CD14-positive monocyte (primary cell): ENCODE data around the gene ZMYND10. TPM values are rescaled to one million over a fixed set of nuclear protein-coding genes. Genes with fewer than 3 reads are reported as not detected.
A peak's percentile ranks its signal among the peaks of the same experiment; 100 is the strongest.

Experiments
- DNase-seq, 3 donors: peaks; one replicate each; pipeline ENCODE4 v3.0.0-alpha.2; 2011 to 2022
- H2AFZ ChIP-seq: 2 replicates; pipeline ENCODE4 v1.6.0; 2012; ENCODE audit warnings: mild to moderate bottlenecking, low read depth, low read length, inconsistent platforms; ENCODE audit not compliant: insufficient read depth, poor library complexity, severe bottlenecking
- H3K27ac ChIP-seq, 2 donors: 1 replicate in 1 of 2; 2 replicates in 1 of 2; pipeline ENCODE4 v1.5.1; 2012 to 2013; ENCODE audit warnings: low read length in 2 of 2, control low read depth in 1 of 2, inconsistent platforms in 1 of 2, low read depth in 1 of 2, mild to moderate bottlenecking in 1 of 2
- H3K27me3 ChIP-seq, 2 donors: one replicate each; pipeline versions ENCODE4 v1.6.0 to v1.6.1; 2011 to 2013; ENCODE audit warnings: low read length in 2 of 2; ENCODE audit not compliant: control insufficient read depth in 2 of 2, insufficient read depth in 2 of 2
- H3K36me3 ChIP-seq, 2 donors: replicated peaks in 1 of 2; 1 replicate in 1 of 2; 2 replicates in 1 of 2; pipeline versions ENCODE4 v1.5.1 to v1.6.1; 2012 to 2013; ENCODE audit warnings: low read length in 2 of 2, control low read depth in 1 of 2, inconsistent platforms in 1 of 2, mild to moderate bottlenecking in 1 of 2; ENCODE audit not compliant: insufficient read depth in 2 of 2, control insufficient read depth in 1 of 2
- H3K4me1 ChIP-seq, 2 donors: 1 replicate in 1 of 2; 2 replicates in 1 of 2; pipeline versions ENCODE4 v1.5.1 to v1.6.1; 2012 to 2013; ENCODE audit warnings: low read length in 2 of 2, control low read depth in 1 of 2, inconsistent platforms in 1 of 2, mild to moderate bottlenecking in 1 of 2, moderate library complexity in 1 of 2; ENCODE audit not compliant: insufficient read depth in 2 of 2, control insufficient read depth in 1 of 2
- H3K4me2 ChIP-seq: replicated peaks from 2 replicates; pipeline ENCODE3; 2012; ENCODE audit warnings: low read length, moderate library complexity, mild to moderate bottlenecking; ENCODE audit not compliant: poor library complexity, severe bottlenecking; ENCODE audit errors: extremely low read depth
- H3K4me3 ChIP-seq, 3 experiments: fragments of 200-600 bp in 1 of 3; sonication (generic) in 1 of 3; replicated peaks in 1 of 3; 1 replicate in 2 of 3; 2 replicates in 1 of 3; pipeline ENCODE4 v1.5.1; 2011 to 2013; ENCODE audit warnings: low read length in 3 of 3, mild to moderate bottlenecking in 3 of 3, control low read depth in 2 of 3, low read depth in 2 of 3, inconsistent platforms in 1 of 3, moderate library complexity in 1 of 3
- H3K79me2 ChIP-seq: 2 replicates; pipeline ENCODE4 v1.6.0; 2012; ENCODE audit warnings: mild to moderate bottlenecking, control low read depth, inconsistent platforms, low read length, moderate library complexity; ENCODE audit not compliant: insufficient read depth
- H3K9ac ChIP-seq: 2 replicates; pipeline ENCODE4 v1.6.0; 2017; ENCODE audit warnings: low read length, mild to moderate bottlenecking; ENCODE audit not compliant: insufficient read depth, poor library complexity, severe bottlenecking
- H3K9me3 ChIP-seq, 2 donors: replicated peaks in 1 of 2; 1 replicate in 1 of 2; 2 replicates in 1 of 2; pipeline versions ENCODE4 v1.5.1 to v1.6.1; 2012 to 2013; ENCODE audit warnings: low read length in 2 of 2, control low read depth in 1 of 2; ENCODE audit not compliant: control insufficient read depth in 1 of 2, insufficient read depth in 1 of 2
- H4K20me1 ChIP-seq: 2 replicates; pipeline ENCODE4 v1.6.0; 2012; ENCODE audit warnings: mild to moderate bottlenecking, low read length, control low read depth, moderate library complexity; ENCODE audit not compliant: insufficient read depth
- H3K27ac Mint-ChIP-seq, 7 donors: one replicate each; pipeline ENCODE4 v1.8.0; 2020; ENCODE audit warnings: mild to moderate bottlenecking in 7 of 7, mixed read lengths in 7 of 7, moderate library complexity in 6 of 7, inconsistent platforms in 2 of 7
- H3K27me3 Mint-ChIP-seq, 3 donors: one replicate each; pipeline ENCODE4 v1.8.0; 2021 to 2022; ENCODE audit warnings: low read depth in 3 of 3, mild to moderate bottlenecking in 3 of 3, mixed read lengths in 3 of 3, moderate library complexity in 3 of 3, inconsistent platforms in 1 of 3
- H3K36me3 Mint-ChIP-seq, 2 donors: one replicate each; pipeline ENCODE4 v1.8.0; 2020; ENCODE audit warnings: mixed read lengths in 2 of 2, inconsistent platforms in 1 of 2, mild to moderate bottlenecking in 1 of 2
- H3K4me1 Mint-ChIP-seq: one replicate; pipeline ENCODE4 v1.8.0; 2020; ENCODE audit warnings: mild to moderate bottlenecking, mixed read lengths
- H3K4me3 Mint-ChIP-seq, 2 donors: one replicate each; pipeline ENCODE4 v1.8.0; 2020; ENCODE audit warnings: mild to moderate bottlenecking in 2 of 2, mixed read lengths in 2 of 2, moderate library complexity in 1 of 2
- H3K9me3 Mint-ChIP-seq, 7 donors: one replicate each; pipeline ENCODE4 v1.8.0; 2020 to 2022; ENCODE audit warnings: mixed read lengths in 7 of 7, mild to moderate bottlenecking in 6 of 7, moderate library complexity in 6 of 7, inconsistent platforms in 2 of 7
- CTCF ChIP-seq: fragments of 200-600 bp; IDR thresholded peaks from one replicate; pipeline ENCODE4 v1.8.0; 2022; ENCODE audit warnings: antibody characterized with exemption, mild to moderate bottlenecking
- WGBS: methylation state at CpG from one replicate; pipeline ENCODE4 v1.1.5; 2013; ENCODE audit warnings: missing lambda C conversion rate; ENCODE audit not compliant: insufficient coverage; 5-methylcytosine and 5-hydroxymethylcytosine counted together
- intact Hi-C, 2 donors: fragments of 100-400 bp; cut with micrococcal nuclease; formaldehyde crosslinking; loops; one replicate each; pipeline versions ENCODE4 v1.15.0 to v1.15.1; 2023
- polyA plus RNA-seq, 3 donors: library from polyadenylated mRNA; depleted of rRNA in 1 of 3; unstranded in 2 of 3; stranded (reverse) in 1 of 3; fragments of 300-500 nt in 2 of 3; fragments of >200 nt in 1 of 3; fragmentation: Illumina TruSeq in 2 of 3; gene quantifications; 1 replicate in 2 of 3; 2 replicates in 1 of 3; pipeline ENCODE4 v1.2.3, GENCODE V29; 2012 to 2021

The ZMYND10 gene
- polyA plus RNA-seq, 3 donors, result 0.12 to 1.7 (median 0.19) TPM

GRCh38 chr3:50331364-50331907 is 14.1 kb downstream of the ZMYND10 start:
- peaks cover 47 to 76% of the 10 kb centered on the region in 2 donors for H3K36me3 Mint-ChIP-seq
- 96% methylated on average over 12 of the region's 19 CpGs for WGBS
- no peak overlapping the region for H3K27ac Mint-ChIP-seq
- peaks cover 45 to 69% of the 10 kb centered on the region in 2 donors for H3K36me3 ChIP-seq
- no peak overlapping the region for H3K4me2 ChIP-seq
- H3K4me1 Mint-ChIP-seq, result peaks cover 44% of the 10 kb centered on the region
- peaks cover 45 to 52% of the 10 kb centered on the region in 2 donors for H3K4me1 ChIP-seq
- no peaks in the 10 kb centered on the region for H3K9me3 Mint-ChIP-seq
- H3K27me3 ChIP-seq, result no peaks in the 10 kb centered on the region
- no peak for TF ChIP-seq CTCF
- no peak overlapping the region for H2AFZ ChIP-seq
- peak overlapping the region in 1 of 2 donors; percentile 11 for H3K27ac ChIP-seq
- no peak overlapping the region for H3K9ac ChIP-seq
- peaks cover 88% of the 10 kb centered on the region for H4K20me1 ChIP-seq
- peaks cover 77% of the 10 kb centered on the region for H3K79me2 ChIP-seq
- no peak overlapping the region for H3K4me3 Mint-ChIP-seq
- peaks cover 0 to 1% (median 0%) of the 10 kb centered on the region in 3 donors for H3K27me3 Mint-ChIP-seq
- no peak for DNase-seq
- H3K4me3 ChIP-seq, result no peak overlapping the region
- intact Hi-C loops, result no loop called here
- no peaks in the 10 kb centered on the region for H3K9me3 ChIP-seq

GRCh38 chr3:50330330-50330729 is 15.2 kb downstream of the ZMYND10 start:
- H3K79me2 ChIP-seq, result peaks cover 74% of the 10 kb centered on the region
- H3K4me3 ChIP-seq, result no peak overlapping the region
- H3K9ac ChIP-seq, result no peak overlapping the region
- TF ChIP-seq CTCF, result no peak
- H3K36me3 Mint-ChIP-seq, result peaks cover 44 to 72% of the 10 kb centered on the region in 2 donors
- H3K27ac Mint-ChIP-seq, result peak overlapping the region in 2 of 7 donors; percentile 25 to 70
- peak overlapping the region in 1 of 2 donors; percentile 39 for H3K27ac ChIP-seq
- H2AFZ ChIP-seq, result no peak overlapping the region
- H3K4me3 Mint-ChIP-seq, result no peak overlapping the region
- peaks cover 46 to 50% of the 10 kb centered on the region in 2 donors for H3K4me1 ChIP-seq
- no peaks in the 10 kb centered on the region for H3K9me3 ChIP-seq
- H3K4me1 Mint-ChIP-seq, result peaks cover 45% of the 10 kb centered on the region
- DNase-seq, result no peak
- intact Hi-C loops, result no loop called here
- peaks cover 0 to 1% (median 0%) of the 10 kb centered on the region in 3 donors for H3K27me3 Mint-ChIP-seq
- 97% methylated on average over 5 of the region's 10 CpGs for WGBS
- H3K9me3 Mint-ChIP-seq, result no peaks in the 10 kb centered on the region
- peaks cover 77% of the 10 kb centered on the region for H4K20me1 ChIP-seq
- H3K4me2 ChIP-seq, result no peak overlapping the region
- H3K27me3 ChIP-seq, result no peaks in the 10 kb centered on the region
- peaks cover 38 to 64% of the 10 kb centered on the region in 2 donors for H3K36me3 ChIP-seq
